ENCODE results near the gene C20orf204.
A peak's percentile ranks its signal among the peaks of the same experiment; 100 is the strongest.

The C20orf204 gene

GRCh38 chr20:64043768-64044167 is 7.8 kb downstream of the C20orf204 start:
- H3K4me3 ChIP-seq (ENCODE audit: extremely low read depth, insufficient read depth, low read length, poor library complexity, severe bottlenecking) = no peak overlapping the region
- peaks cover 11% of the 10 kb centered on the region for H3K4me1 ChIP-seq (ENCODE audit: control insufficient read depth, insufficient read depth, low read length, poor library complexity, severe bottlenecking)
- peaks cover 4% of the 10 kb centered on the region for H3K36me3 ChIP-seq (ENCODE audit: control insufficient read depth, insufficient read depth, low read length)
- H3K27ac ChIP-seq (ENCODE audit: low read depth, low read length, severe bottlenecking) = no peak overlapping the region
- no peaks in the 10 kb centered on the region for H3K9me3 ChIP-seq (ENCODE audit: control insufficient read depth, low read length)
- WGBS, 2 experiments (ENCODE audit: insufficient coverage in 2 of 2) = 96 to 100% methylated on average over 3 of the region's 9 CpGs

DNA sequence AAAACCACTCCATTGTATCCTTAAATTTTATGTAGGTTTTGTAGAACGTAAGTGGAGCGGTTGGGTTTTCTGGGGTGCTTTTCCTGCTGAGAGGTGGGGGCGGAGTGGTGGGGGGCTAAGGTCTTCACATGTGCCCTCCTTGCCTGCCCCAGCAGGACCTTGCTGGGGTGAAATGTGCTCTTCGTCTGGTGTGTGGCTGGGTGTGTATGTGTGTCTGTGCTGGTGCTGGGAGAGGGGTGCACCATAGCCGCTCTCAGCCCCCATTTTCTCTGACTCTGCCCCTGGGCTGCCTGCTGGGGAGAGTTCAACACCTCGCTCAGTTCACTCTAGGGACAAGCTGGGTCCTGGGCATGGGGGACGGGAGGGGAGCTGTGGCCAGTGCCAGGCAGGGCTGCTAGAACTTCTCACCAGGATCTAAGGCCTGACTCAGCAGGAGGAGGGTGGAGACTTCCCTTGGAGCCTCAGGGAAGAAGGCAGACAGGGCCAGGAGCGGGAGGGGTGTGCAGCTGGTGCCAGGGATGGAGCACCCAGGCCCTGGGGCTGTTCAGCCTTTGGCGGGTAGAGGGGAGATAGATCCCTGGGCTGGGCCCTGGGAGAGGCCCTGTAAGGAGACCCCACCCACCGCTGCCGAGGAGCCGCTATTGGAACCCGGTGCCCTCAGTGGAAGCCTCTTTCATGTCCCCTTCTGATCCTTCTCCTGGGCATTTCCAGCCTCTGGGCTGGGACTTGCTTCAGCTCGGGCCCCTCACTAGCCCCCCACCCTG is 8.7 kb downstream of the C20orf204 start:
- Histone ChIP-seq H3K9me3 (ENCODE audit: control insufficient read depth, low read length) (no peaks in the 10 kb centered on the region), H3K36me3 (ENCODE audit: control insufficient read depth, insufficient read depth, low read length) (peaks cover 4% of the 10 kb centered on the region), H3K27ac (ENCODE audit: low read depth, low read length, severe bottlenecking) (no peak overlapping the region), H3K4me1 (ENCODE audit: control insufficient read depth, insufficient read depth, low read length, poor library complexity, severe bottlenecking) (peaks cover 12% of the 10 kb centered on the region), H3K4me3 (ENCODE audit: extremely low read depth, insufficient read depth, low read length, poor library complexity, severe bottlenecking) (no peak overlapping the region)
- WGBS, 2 experiments (ENCODE audit: insufficient coverage in 2 of 2) = 71 to 79% methylated on average over 8 of the region's 14 CpGs

GRCh38 chr20:64045346-64046011 is 9.5 kb downstream of the C20orf204 start:
- Histone ChIP-seq H3K9me3 (ENCODE audit: control insufficient read depth, low read length) (no peaks in the 10 kb centered on the region), H3K36me3 (ENCODE audit: control insufficient read depth, insufficient read depth, low read length) (peaks cover 4% of the 10 kb centered on the region), H3K4me3 (ENCODE audit: extremely low read depth, insufficient read depth, low read length, poor library complexity, severe bottlenecking) (no peak overlapping the region), H3K4me1 (ENCODE audit: control insufficient read depth, insufficient read depth, low read length, poor library complexity, severe bottlenecking) (peaks cover 17% of the 10 kb centered on the region), H3K27ac (ENCODE audit: low read depth, low read length, severe bottlenecking) (no peak overlapping the region)
- 72 to 77% methylated on average over 8 to 11 of the region's 11 CpGs for WGBS, 2 experiments (ENCODE audit: insufficient coverage in 2 of 2)

DNA sequence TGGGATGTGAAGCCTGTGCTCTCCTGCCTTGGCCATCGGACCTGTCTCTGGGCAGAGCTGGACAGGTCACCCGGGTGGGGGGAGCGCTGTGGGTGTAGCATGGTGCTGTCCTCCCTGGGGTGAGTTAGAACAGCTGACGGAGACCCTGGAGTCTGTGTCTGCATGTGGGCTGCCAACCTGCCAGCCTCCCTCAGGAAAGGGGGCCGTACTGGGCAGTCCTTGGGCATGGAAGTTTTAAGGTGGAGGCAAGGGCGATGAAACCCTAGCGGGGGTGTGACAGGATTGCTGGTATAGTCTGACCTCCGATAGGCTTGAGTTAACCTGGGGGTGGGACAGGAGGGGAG is 11.0 kb downstream of the C20orf204 start:
- no peaks in the 10 kb centered on the region for H3K9me3 ChIP-seq (ENCODE audit: control insufficient read depth, low read length)
- WGBS, 2 experiments (ENCODE audit: insufficient coverage in 2 of 2) = 96 to 100% methylated on average over 5 to 8 of the region's 8 CpGs
- H3K27ac ChIP-seq (ENCODE audit: low read depth, low read length, severe bottlenecking) = no peak overlapping the region
- H3K36me3 ChIP-seq (ENCODE audit: control insufficient read depth, insufficient read depth, low read length) = peaks cover 4% of the 10 kb centered on the region
- peak overlapping the region; percentile 32 for H3K4me3 ChIP-seq (ENCODE audit: extremely low read depth, insufficient read depth, low read length, poor library complexity, severe bottlenecking)
- peaks cover 17% of the 10 kb centered on the region for H3K4me1 ChIP-seq (ENCODE audit: control insufficient read depth, insufficient read depth, low read length, poor library complexity, severe bottlenecking)

- peaks cover 4% of the 10 kb centered on the region for H3K36me3 ChIP-seq (ENCODE audit: control insufficient read depth, insufficient read depth, low read length)
- no peak overlapping the region for H3K27ac ChIP-seq (ENCODE audit: low read depth, low read length, severe bottlenecking)
- peak overlapping the region; percentile 32 for H3K4me3 ChIP-seq (ENCODE audit: extremely low read depth, insufficient read depth, low read length, poor library complexity, severe bottlenecking)
- H3K4me1 ChIP-seq (ENCODE audit: control insufficient read depth, insufficient read depth, low read length, poor library complexity, severe bottlenecking) = peaks cover 17% of the 10 kb centered on the region
- no peaks in the 10 kb centered on the region for H3K9me3 ChIP-seq (ENCODE audit: control insufficient read depth, low read length)
- 10 to 12% methylated on average over 45 to 46 of the region's 49 CpGs for WGBS, 2 experiments (ENCODE audit: insufficient coverage in 2 of 2)
These were observed 12.0 kb downstream of the C20orf204 start for GRCh38 chr20:64047968-64048401.

DNA sequence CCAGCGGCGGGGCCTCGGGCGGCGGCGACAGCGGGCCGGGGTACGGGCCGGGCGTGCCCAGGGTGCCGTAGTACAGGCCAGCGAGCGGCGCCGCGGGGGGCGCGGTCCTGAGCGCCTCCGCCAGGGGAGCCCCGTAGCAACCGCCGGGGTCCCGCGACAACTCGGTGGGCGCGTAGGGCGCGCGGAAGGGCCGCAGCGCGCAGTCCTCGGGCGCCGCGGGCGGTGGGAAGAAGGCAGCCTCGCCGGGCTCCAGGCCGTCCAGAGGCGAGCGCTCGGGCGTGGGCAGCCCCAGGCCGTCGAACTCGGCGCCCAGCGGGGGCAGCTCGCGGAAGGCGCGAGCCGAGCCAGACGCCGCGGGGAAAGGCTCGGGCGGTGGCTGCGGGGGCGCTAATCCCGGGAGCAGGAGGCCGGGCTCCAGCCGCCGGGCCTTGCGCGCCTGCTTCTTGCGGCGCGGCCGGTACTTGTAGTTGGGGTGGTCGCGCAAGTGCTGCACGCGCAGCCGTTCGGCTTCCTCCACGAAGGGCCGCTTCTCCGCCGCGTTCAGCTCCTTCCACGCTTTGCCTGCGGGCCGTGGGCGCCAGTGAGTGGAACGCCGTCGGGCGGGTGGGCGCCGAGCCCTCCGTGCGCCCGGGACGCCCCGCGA is 12.5 kb downstream of the C20orf204 start:
- WGBS, 2 experiments (ENCODE audit: insufficient coverage in 2 of 2) = 5 to 6% methylated on average over 78 to 82 of the region's 101 CpGs
- peaks cover 19% of the 10 kb centered on the region for H3K4me1 ChIP-seq (ENCODE audit: control insufficient read depth, insufficient read depth, low read length, poor library complexity, severe bottlenecking)
- no peak overlapping the region for H3K27ac ChIP-seq (ENCODE audit: low read depth, low read length, severe bottlenecking)
- no peaks in the 10 kb centered on the region for H3K9me3 ChIP-seq (ENCODE audit: control insufficient read depth, low read length)
- peaks cover 4% of the 10 kb centered on the region for H3K36me3 ChIP-seq (ENCODE audit: control insufficient read depth, insufficient read depth, low read length)
- peak overlapping the region; percentile 32 for H3K4me3 ChIP-seq (ENCODE audit: extremely low read depth, insufficient read depth, low read length, poor library complexity, severe bottlenecking)

DNA sequence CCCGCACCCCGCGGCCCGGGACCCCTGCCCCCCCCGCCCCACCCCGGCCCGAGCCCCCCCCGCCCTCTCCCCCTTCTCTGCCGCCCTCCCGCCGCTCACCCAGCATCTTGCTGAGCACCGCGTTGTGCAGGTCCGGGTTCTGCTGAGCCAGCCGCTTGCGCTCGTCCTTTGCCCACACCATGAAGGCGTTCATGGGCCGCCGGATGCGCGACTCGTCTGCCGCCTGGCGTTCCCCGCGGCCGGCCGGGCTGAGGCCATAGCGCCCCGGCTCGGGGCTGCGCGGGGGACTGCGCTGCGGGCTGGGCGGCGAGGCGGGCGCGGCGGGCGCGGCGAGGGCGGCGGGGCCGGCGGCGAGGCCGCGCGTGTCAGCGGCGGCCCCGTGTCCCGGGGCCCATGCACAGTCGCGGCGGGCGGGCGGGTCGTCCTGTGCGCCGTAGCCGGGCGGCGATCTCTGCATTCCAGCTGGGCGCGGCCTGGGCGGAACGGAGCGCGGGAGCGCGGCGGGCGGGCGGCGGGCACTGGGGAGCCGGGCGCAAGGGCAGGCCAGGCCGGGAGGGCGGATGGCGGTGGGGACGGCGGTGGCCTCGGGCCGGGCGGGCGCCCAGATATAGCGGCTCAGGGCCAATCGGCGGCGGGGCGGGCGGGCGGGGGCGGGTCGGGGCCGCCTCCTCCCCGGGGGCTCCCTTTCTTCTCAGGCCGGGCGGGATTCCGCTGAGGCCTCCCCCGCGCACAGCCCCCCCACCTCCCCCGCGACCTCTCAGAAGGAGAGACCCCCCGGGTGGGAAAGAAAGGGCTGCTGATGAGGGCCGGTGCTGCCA is 13.3 kb downstream of the C20orf204 start, which contains the start of gene SOX18:
Gene SOX18, minus strand, starts transcription at position 580 of the 818 bp plus-strand sequence. Its CDS starts 123 bp downstream, at position 457.
- peaks cover 26% of the 10 kb centered on the region for H3K4me1 ChIP-seq (ENCODE audit: control insufficient read depth, insufficient read depth, low read length, poor library complexity, severe bottlenecking)
- H3K4me3 ChIP-seq (ENCODE audit: extremely low read depth, insufficient read depth, low read length, poor library complexity, severe bottlenecking) = peak within 1 kb of the TSS; percentile 32
- WGBS, 2 experiments (ENCODE audit: insufficient coverage in 2 of 2) = 0 to 1% methylated on average over 32 to 75 of the region's 111 CpGs
- H3K36me3 ChIP-seq (ENCODE audit: control insufficient read depth, insufficient read depth, low read length) = peaks cover 4% of the 10 kb centered on the region
- H3K27ac ChIP-seq (ENCODE audit: low read depth, low read length, severe bottlenecking) = no peak within 1 kb of the TSS
- H3K9me3 ChIP-seq (ENCODE audit: control insufficient read depth, low read length) = no peaks in the 10 kb centered on the region

GRCh38 chr20:64049878-64050260 is 13.9 kb downstream of the C20orf204 start:
- Histone ChIP-seq H3K36me3 (ENCODE audit: control insufficient read depth, insufficient read depth, low read length) (peaks cover 4% of the 10 kb centered on the region), H3K9me3 (ENCODE audit: control insufficient read depth, low read length) (no peaks in the 10 kb centered on the region), H3K4me1 (ENCODE audit: control insufficient read depth, insufficient read depth, low read length, poor library complexity, severe bottlenecking) (peaks cover 25% of the 10 kb centered on the region), H3K27ac (ENCODE audit: low read depth, low read length, severe bottlenecking) (no peak overlapping the region), H3K4me3 (ENCODE audit: extremely low read depth, insufficient read depth, low read length, poor library complexity, severe bottlenecking) (peak overlapping the region; percentile 8)
- WGBS, 2 experiments (ENCODE audit: insufficient coverage in 2 of 2) = 49 to 51% methylated on average over 10 to 15 of the region's 16 CpGs

DNA sequence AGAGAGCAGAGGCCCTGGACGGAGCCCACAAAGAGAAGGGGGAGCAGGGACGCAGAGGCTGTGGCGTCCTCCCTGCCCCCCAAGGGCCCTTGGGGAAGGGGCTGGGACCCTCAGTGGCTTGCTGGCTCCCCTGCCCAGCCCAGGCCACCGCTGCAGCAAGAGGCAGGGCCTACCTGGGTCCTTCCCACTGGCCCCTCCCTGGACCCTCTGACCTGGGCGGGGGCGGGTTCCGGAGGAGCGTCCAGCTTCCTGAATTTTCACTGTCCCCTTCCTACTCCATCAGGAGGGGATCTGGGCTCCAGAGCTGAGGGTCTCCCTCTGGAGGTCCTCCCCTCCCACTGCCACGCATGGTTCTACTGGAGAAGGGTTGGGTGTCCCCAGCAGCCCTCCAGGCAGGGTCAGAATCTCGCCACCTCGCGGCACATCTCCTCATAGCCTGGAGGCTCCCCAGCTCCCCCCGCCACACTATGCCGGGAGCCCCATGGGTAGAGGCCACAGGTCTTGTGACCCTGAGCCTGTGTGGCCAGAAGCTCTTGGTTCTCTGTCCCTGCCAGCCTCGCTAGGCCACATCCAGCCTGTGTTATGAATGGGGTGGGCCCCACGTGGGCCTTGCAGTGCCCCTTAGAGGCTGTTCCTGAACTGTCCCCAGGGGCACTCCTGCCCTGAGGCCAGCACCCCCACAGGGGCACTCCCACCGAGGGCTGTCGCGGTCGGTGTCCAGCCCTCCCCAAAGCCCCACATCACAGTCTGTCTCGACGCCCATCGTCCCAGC is 14.5 kb downstream of the C20orf204 start:
- WGBS, 2 experiments (ENCODE audit: insufficient coverage in 2 of 2) = 89% methylated on average over 17 to 18 of the region's 23 CpGs
- peaks cover 4% of the 10 kb centered on the region for H3K36me3 ChIP-seq (ENCODE audit: control insufficient read depth, insufficient read depth, low read length)
- H3K27ac ChIP-seq (ENCODE audit: low read depth, low read length, severe bottlenecking) = no peak overlapping the region
- H3K9me3 ChIP-seq (ENCODE audit: control insufficient read depth, low read length) = no peaks in the 10 kb centered on the region
- no peak overlapping the region for H3K4me3 ChIP-seq (ENCODE audit: extremely low read depth, insufficient read depth, low read length, poor library complexity, severe bottlenecking)
- H3K4me1 ChIP-seq (ENCODE audit: control insufficient read depth, insufficient read depth, low read length, poor library complexity, severe bottlenecking) = peaks cover 21% of the 10 kb centered on the region

DNA sequence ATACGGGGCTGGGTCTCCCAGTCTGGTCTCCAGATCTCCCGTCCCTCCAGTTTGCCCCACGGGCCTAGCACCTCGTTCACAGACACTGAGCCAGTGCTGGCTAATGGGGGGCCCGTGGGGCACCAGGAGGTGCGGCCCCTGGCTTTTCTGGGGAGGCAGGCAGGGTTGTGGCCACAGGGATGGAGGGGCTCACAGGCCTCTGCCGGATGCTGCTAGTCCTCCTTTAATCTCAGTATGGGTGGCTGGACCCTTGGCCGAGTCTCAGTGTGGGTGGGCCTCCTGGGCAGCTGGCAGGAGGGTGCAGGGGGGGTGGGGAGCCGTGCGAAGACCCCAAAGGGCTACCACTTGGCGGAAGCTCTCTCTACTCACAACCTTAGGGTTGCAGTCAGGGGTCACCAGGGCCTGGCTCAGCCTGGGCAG is 15.1 kb downstream of the C20orf204 start:
- no peaks in the 10 kb centered on the region for H3K9me3 ChIP-seq (ENCODE audit: control insufficient read depth, low read length)
- H3K4me1 ChIP-seq (ENCODE audit: control insufficient read depth, insufficient read depth, low read length, poor library complexity, severe bottlenecking) = peaks cover 22% of the 10 kb centered on the region
- 89 to 93% methylated on average over 9 to 10 of the region's 11 CpGs for WGBS, 2 experiments (ENCODE audit: insufficient coverage in 2 of 2)
- H3K4me3 ChIP-seq (ENCODE audit: extremely low read depth, insufficient read depth, low read length, poor library complexity, severe bottlenecking) = no peak overlapping the region
- H3K27ac ChIP-seq (ENCODE audit: low read depth, low read length, severe bottlenecking) = no peak overlapping the region
- H3K36me3 ChIP-seq (ENCODE audit: control insufficient read depth, insufficient read depth, low read length) = peaks cover 4% of the 10 kb centered on the region

Measured in mesodermal cell (in vitro differentiated cells).